Activated naive CD4-positive, alpha-beta T cell treated with anti-CD3 and anti-CD28 coated beads, Interleukin-2, amount 50 U/mL, for 24 hours (primary cell): ENCODE data around the gene VKORC1.

Experiments used
- H3K27ac Mint-ChIP-seq: one replicate; pipeline ENCODE4 v1.8.0; 2021; ENCODE audit warnings: mild to moderate bottlenecking, mixed read lengths
- H3K27me3 Mint-ChIP-seq: one replicate; pipeline ENCODE4 v1.8.0; 2021; ENCODE audit warnings: mixed read lengths
- H3K36me3 Mint-ChIP-seq: one replicate; pipeline ENCODE4 v1.8.0; 2021; ENCODE audit warnings: mixed read lengths
- H3K4me1 Mint-ChIP-seq: one replicate; pipeline ENCODE4 v1.8.0; 2021; ENCODE audit warnings: mixed read lengths
- H3K4me3 Mint-ChIP-seq: one replicate; pipeline ENCODE4 v1.8.0; 2021; ENCODE audit warnings: mild to moderate bottlenecking, mixed read lengths
- H3K9me3 Mint-ChIP-seq: one replicate; pipeline ENCODE4 v1.8.0; 2021; ENCODE audit warnings: mixed read lengths

The VKORC1 gene

GRCh38 chr16:31094088-31094423 lies 541 bp downstream of the VKORC1 start:
- H3K27ac Mint-ChIP-seq, result peak overlapping the region; percentile 94

GRCh38 chr16:31093132-31093703 lies 1.4 kb downstream of the VKORC1 start:
- H3K36me3 Mint-ChIP-seq, result no peaks in the 10 kb centered on the region
- H3K4me3 Mint-ChIP-seq, result peak overlapping the region; percentile 54
- peaks cover 24% of the 10 kb centered on the region for H3K4me1 Mint-ChIP-seq
- no peaks in the 10 kb centered on the region for H3K27me3 Mint-ChIP-seq
- no peaks in the 10 kb centered on the region for H3K9me3 Mint-ChIP-seq
- H3K27ac Mint-ChIP-seq, result peak overlapping the region; percentile 41

More at GRCh38 chr16:31094088-31094423, 541 bp downstream of the VKORC1 start:
- Mint-ChIP-seq H3K36me3 (no peaks in the 10 kb centered on the region), H3K27me3 (no peaks in the 10 kb centered on the region), H3K4me1 (peaks cover 24% of the 10 kb centered on the region), H3K4me3 (peak overlapping the region; percentile 99), H3K9me3 (no peaks in the 10 kb centered on the region)

GRCh38 chr16:31092330-31092729 lies 2.3 kb downstream of the VKORC1 start:
- H3K36me3 Mint-ChIP-seq, result no peaks in the 10 kb centered on the region
- H3K4me1 Mint-ChIP-seq, result peaks cover 24% of the 10 kb centered on the region
- no peak overlapping the region for H3K27ac Mint-ChIP-seq
- no peaks in the 10 kb centered on the region for H3K27me3 Mint-ChIP-seq
- no peaks in the 10 kb centered on the region for H3K9me3 Mint-ChIP-seq
- peak overlapping the region; percentile 39 for H3K4me3 Mint-ChIP-seq

- Mint-ChIP-seq H3K27me3 (no peaks in the 10 kb centered on the region), H3K36me3 (no peaks in the 10 kb centered on the region), H3K27ac (no peak overlapping the region), H3K9me3 (no peaks in the 10 kb centered on the region), H3K4me3 (no peak overlapping the region), H3K4me1 (peaks cover 16% of the 10 kb centered on the region)
Observed at GRCh38 chr16:31090540-31090939, 4.1 kb downstream of the VKORC1 start.

- Mint-ChIP-seq H3K36me3 (no peaks in the 10 kb centered on the region), H3K27ac (no peak overlapping the region), H3K4me1 (peaks cover 9% of the 10 kb centered on the region), H3K9me3 (no peaks in the 10 kb centered on the region), H3K27me3 (no peaks in the 10 kb centered on the region), H3K4me3 (no peak overlapping the region)
Observed at GRCh38 chr16:31089199-31089598, 5.4 kb downstream of the VKORC1 start.

- Mint-ChIP-seq H3K4me1 (peaks cover 5% of the 10 kb centered on the region), H3K4me3 (no peak within 1 kb of the TSS), H3K36me3 (no peaks in the 10 kb centered on the region), H3K27ac (no peak within 1 kb of the TSS), H3K9me3 (no peaks in the 10 kb centered on the region), H3K27me3 (no peaks in the 10 kb centered on the region)
Observed at GRCh38 chr16:31088459-31089183, 6.0 kb downstream of the VKORC1 start, which contains the start of gene PRSS53. Gene PRSS53, minus strand, starts transcription at chr16:31088943. Its CDS starts 134 bp downstream, at chr16:31088809.

GRCh38 chr16:31087971-31088370 lies 6.6 kb downstream of the VKORC1 start:
- Mint-ChIP-seq H3K4me1 (no peaks in the 10 kb centered on the region), H3K36me3 (no peaks in the 10 kb centered on the region), H3K27ac (no peak overlapping the region), H3K4me3 (no peak overlapping the region), H3K27me3 (no peaks in the 10 kb centered on the region), H3K9me3 (no peaks in the 10 kb centered on the region)

GRCh38 chr16:31087481-31087880 lies 7.1 kb downstream of the VKORC1 start:
- H3K4me3 Mint-ChIP-seq, result no peak overlapping the region

GRCh38 chr16:31086629-31086906 lies 8.0 kb downstream of the VKORC1 start:
- H3K9me3 Mint-ChIP-seq, result no peaks in the 10 kb centered on the region
- no peak overlapping the region for H3K4me3 Mint-ChIP-seq
- peaks cover 6% of the 10 kb centered on the region for H3K4me1 Mint-ChIP-seq
- H3K27me3 Mint-ChIP-seq, result no peaks in the 10 kb centered on the region
- no peak overlapping the region for H3K27ac Mint-ChIP-seq
- H3K36me3 Mint-ChIP-seq, result no peaks in the 10 kb centered on the region

More at GRCh38 chr16:31087481-31087880, 7.1 kb downstream of the VKORC1 start:
- Mint-ChIP-seq H3K4me1 (peaks cover 1% of the 10 kb centered on the region), H3K36me3 (no peaks in the 10 kb centered on the region), H3K9me3 (no peaks in the 10 kb centered on the region), H3K27ac (no peak overlapping the region), H3K27me3 (no peaks in the 10 kb centered on the region)

GRCh38 chr16:31085873-31086628 lies 8.5 kb downstream of the VKORC1 start:
- H3K27me3 Mint-ChIP-seq, result no peaks in the 10 kb centered on the region
- H3K4me1 Mint-ChIP-seq, result peaks cover 6% of the 10 kb centered on the region
- H3K27ac Mint-ChIP-seq, result no peak overlapping the region
- no peaks in the 10 kb centered on the region for H3K36me3 Mint-ChIP-seq
- H3K9me3 Mint-ChIP-seq, result no peaks in the 10 kb centered on the region
- no peak overlapping the region for H3K4me3 Mint-ChIP-seq

- peak overlapping the region; percentile 11 for H3K27ac Mint-ChIP-seq
- peaks cover 6% of the 10 kb centered on the region for H3K4me1 Mint-ChIP-seq
- no peaks in the 10 kb centered on the region for H3K36me3 Mint-ChIP-seq
- no peak overlapping the region for H3K4me3 Mint-ChIP-seq
- H3K9me3 Mint-ChIP-seq, result no peaks in the 10 kb centered on the region
- H3K27me3 Mint-ChIP-seq, result no peaks in the 10 kb centered on the region
Observed at GRCh38 chr16:31085411-31085810, 9.2 kb downstream of the VKORC1 start.

- Mint-ChIP-seq H3K27ac (no peak overlapping the region), H3K36me3 (no peaks in the 10 kb centered on the region), H3K4me1 (peaks cover 6% of the 10 kb centered on the region), H3K9me3 (no peaks in the 10 kb centered on the region), H3K4me3 (no peak overlapping the region), H3K27me3 (no peaks in the 10 kb centered on the region)
Observed at GRCh38 chr16:31084584-31085302, 9.9 kb downstream of the VKORC1 start.

GRCh38 chr16:31083981-31084380 lies 10.6 kb downstream of the VKORC1 start:
- H3K4me3 Mint-ChIP-seq, result no peak overlapping the region
- H3K4me1 Mint-ChIP-seq, result peaks cover 7% of the 10 kb centered on the region
- H3K27ac Mint-ChIP-seq, result no peak overlapping the region
- no peaks in the 10 kb centered on the region for H3K9me3 Mint-ChIP-seq
- H3K27me3 Mint-ChIP-seq, result no peaks in the 10 kb centered on the region
- H3K36me3 Mint-ChIP-seq, result no peaks in the 10 kb centered on the region

- H3K4me3 Mint-ChIP-seq, result no peak overlapping the region
- H3K27ac Mint-ChIP-seq, result no peak overlapping the region
- H3K4me1 Mint-ChIP-seq, result peaks cover 10% of the 10 kb centered on the region
- no peaks in the 10 kb centered on the region for H3K27me3 Mint-ChIP-seq
- H3K9me3 Mint-ChIP-seq, result no peaks in the 10 kb centered on the region
- H3K36me3 Mint-ChIP-seq, result no peaks in the 10 kb centered on the region
Observed at GRCh38 chr16:31083556-31083955, 11.0 kb downstream of the VKORC1 start.

GRCh38 chr16:31083081-31083480 lies 11.5 kb downstream of the VKORC1 start:
- Mint-ChIP-seq H3K4me3 (no peak overlapping the region), H3K27ac (no peak overlapping the region), H3K36me3 (peaks cover 3% of the 10 kb centered on the region), H3K27me3 (no peaks in the 10 kb centered on the region), H3K4me1 (peaks cover 14% of the 10 kb centered on the region), H3K9me3 (no peaks in the 10 kb centered on the region)
